Measurements from ENCODE around the gene FKBP5. TPM values are rescaled to one million over a fixed set of nuclear protein-coding genes. Genes with fewer than 3 reads are reported as not detected.

The FKBP5 gene
- total and polyA plus RNA-seq, 9 of the 15 experiments (the other 6 are each of a cell fraction or from before 2014, with no cell fraction given), result 32.7 to 151 (median 75.0) TPM

DNA sequence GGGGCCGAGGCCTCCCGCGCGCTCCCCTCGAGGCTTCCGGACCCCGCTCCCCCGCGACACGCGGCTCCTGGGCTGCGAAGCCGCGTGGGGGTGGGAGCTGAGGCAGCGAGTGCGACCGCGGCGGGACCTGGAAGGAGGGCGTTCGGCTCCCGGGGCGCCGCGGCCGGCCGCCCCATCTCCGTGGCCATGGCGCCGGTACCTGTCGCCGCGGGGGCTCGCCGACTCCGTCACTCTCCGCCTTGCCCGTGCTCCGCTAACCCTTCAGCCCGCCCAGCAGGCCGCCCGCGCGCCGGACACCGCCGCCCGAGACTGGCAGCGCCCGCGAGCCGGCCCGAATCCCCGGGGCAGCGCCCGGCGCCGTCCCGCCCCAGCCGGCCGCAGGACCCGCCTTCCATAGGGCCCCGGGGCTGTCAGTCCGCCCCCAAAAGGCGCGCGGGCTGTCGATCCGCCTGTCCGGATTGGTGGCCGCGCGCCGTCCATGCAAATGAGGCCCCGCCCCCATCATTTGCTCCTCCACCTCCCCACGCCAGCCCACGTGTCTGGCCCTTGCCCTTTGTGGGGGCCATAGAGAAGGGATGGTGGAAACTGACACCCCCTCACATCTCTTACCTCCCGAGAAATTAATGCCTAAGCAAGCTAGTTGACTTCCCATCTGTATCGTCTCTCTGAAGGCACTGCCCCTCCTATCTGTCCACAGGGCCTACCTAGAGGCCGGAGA lies at the start of gene FKBP5 (continued):
- TF ChIP-seq, protein P1, sequence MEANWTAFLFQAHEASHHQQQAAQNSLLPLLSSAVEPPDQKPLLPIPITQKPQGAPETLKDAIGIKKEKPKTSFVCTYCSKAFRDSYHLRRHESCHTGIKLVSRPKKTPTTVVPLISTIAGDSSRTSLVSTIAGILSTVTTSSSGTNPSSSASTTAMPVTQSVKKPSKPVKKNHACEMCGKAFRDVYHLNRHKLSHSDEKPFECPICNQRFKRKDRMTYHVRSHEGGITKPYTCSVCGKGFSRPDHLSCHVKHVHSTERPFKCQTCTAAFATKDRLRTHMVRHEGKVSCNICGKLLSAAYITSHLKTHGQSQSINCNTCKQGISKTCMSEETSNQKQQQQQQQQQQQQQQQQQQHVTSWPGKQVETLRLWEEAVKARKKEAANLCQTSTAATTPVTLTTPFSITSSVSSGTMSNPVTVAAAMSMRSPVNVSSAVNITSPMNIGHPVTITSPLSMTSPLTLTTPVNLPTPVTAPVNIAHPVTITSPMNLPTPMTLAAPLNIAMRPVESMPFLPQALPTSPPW (CRISPR knock-in tag; IDR thresholded peaks at IDR 0.05), result peak; percentile 55
- TF ChIP-seq ZNF717 (CRISPR knock-in tag; IDR thresholded peaks at IDR 0.05) (no peak), NR2C1 (IDR thresholded peaks at IDR 0.05) (0 out of 2 replicates have a peak, but pooled peaks have one; percentile 38), NR2C1 (tag; IDR thresholded peaks at IDR 0.05) (peak; percentile 70), TRIM24 (IDR thresholded peaks at IDR 0.05) (no peak), MAZ (CRISPR knock-in tag; conservative IDR thresholded peaks at IDR 0.05 in 1 of 2, IDR thresholded peaks at IDR 0.05 in 1 of 2) (peak; percentile 47 to 96; a peak in 3 of 4 replicates), TBP (optimal IDR thresholded peaks at IDR 0.05; ENCODE audit: low read depth, low read length) (peak; percentile 93), ZNF143 (CRISPR knock-in tag; IDR thresholded peaks at IDR 0.05) (no peak), SP2 (IDR thresholded peaks at IDR 0.05; ENCODE audit: extremely low read depth, low read depth, low read length, poor library complexity, severe bottlenecking) (peak; percentile 83), RB1 (IDR thresholded peaks at IDR 0.05; ENCODE audit: low read depth) (peak; percentile 98), NEUROD1 (IDR thresholded peaks at IDR 0.05; ENCODE audit: borderline replicate concordance, low read depth, low read length, partially characterized antibody) (peak; percentile 86), ESRRA (IDR thresholded peaks at IDR 0.05; ENCODE audit: borderline replicate concordance, low read depth) (no peak), ZSCAN29 (IDR thresholded peaks at IDR 0.05) (no peak; the same call in 1 of the 2 replicates)
- TF ChIP-seq, protein P2, sequence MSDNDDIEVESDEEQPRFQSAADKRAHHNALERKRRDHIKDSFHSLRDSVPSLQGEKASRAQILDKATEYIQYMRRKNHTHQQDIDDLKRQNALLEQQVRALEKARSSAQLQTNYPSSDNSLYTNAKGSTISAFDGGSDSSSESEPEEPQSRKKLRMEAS (CRISPR knock-in tag; IDR thresholded peaks at IDR 0.05), result peak; percentile 91
- TF ChIP-seq, protein P3, sequence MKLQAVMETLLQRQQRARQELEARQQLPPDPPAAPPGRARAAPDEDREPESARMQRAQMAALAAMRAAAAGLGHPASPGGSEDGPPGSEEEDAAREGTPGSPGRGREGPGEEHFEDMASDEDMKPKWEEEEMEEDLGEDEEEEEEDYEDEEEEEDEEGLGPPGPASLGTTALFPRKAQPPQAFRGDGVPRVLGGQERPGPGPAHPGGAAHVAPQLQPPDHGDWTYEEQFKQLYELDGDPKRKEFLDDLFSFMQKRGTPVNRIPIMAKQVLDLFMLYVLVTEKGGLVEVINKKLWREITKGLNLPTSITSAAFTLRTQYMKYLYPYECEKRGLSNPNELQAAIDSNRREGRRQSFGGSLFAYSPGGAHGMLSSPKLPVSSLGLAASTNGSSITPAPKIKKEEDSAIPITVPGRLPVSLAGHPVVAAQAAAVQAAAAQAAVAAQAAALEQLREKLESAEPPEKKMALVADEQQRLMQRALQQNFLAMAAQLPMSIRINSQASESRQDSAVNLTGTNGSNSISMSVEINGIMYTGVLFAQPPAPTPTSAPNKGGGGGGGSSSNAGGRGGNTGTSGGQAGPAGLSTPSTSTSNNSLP (IDR thresholded peaks at IDR 0.05; ENCODE audit: borderline replicate concordance, low read depth, low read length), result peak; percentile 37; the same call in 1 of the 2 replicates
- TF ChIP-seq, protein P4, sequence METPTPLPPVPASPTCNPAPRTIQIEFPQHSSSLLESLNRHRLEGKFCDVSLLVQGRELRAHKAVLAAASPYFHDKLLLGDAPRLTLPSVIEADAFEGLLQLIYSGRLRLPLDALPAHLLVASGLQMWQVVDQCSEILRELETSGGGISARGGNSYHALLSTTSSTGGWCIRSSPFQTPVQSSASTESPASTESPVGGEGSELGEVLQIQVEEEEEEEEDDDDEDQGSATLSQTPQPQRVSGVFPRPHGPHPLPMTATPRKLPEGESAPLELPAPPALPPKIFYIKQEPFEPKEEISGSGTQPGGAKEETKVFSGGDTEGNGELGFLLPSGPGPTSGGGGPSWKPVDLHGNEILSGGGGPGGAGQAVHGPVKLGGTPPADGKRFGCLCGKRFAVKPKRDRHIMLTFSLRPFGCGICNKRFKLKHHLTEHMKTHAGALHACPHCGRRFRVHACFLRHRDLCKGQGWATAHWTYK (CRISPR knock-in tag; IDR thresholded peaks at IDR 0.05), result no peak; the same call in 1 of the 2 replicates
